GM19438 (cell line): ENCODE measurements around the gene FMN1.

Source experiments
- ATAC-seq: cut with Tn5 transposase; IDR thresholded peaks from one replicate; pipeline ENCODE4 v1.9.1; 2021; ENCODE audit warnings: low read depth; ENCODE audit not compliant: unreplicated experiment

Gene FMN1

GRCh38 chr15:33022629-33023028, 171.9 kb downstream of the FMN1 start:
- no peak for ATAC-seq

- ATAC-seq, result no peak
Measured at GRCh38 chr15:33021806-33022389, 172.6 kb downstream of the FMN1 start.

GRCh38 chr15:33019354-33019981, 175.0 kb downstream of the FMN1 start:
- no peak for ATAC-seq

- no peak for ATAC-seq
Measured at GRCh38 chr15:33016405-33017024, 178.0 kb downstream of the FMN1 start.

GRCh38 chr15:33014586-33014985, 179.9 kb downstream of the FMN1 start:
- no peak for ATAC-seq

GRCh38 chr15:33013827-33014445, 180.6 kb downstream of the FMN1 start:
- ATAC-seq, result no peak

- no peak for ATAC-seq
Measured at GRCh38 chr15:33011976-33012375, 182.5 kb downstream of the FMN1 start.

- no peak for ATAC-seq
Measured at GRCh38 chr15:33009603-33010002, 184.9 kb downstream of the FMN1 start.

GRCh38 chr15:33009026-33009425, 185.5 kb downstream of the FMN1 start:
- no peak for ATAC-seq

GRCh38 chr15:33008284-33008995, 186.1 kb downstream of the FMN1 start:
- ATAC-seq, result no peak

- no peak for ATAC-seq
Measured at GRCh38 chr15:33007303-33007855, 187.1 kb downstream of the FMN1 start.

GRCh38 chr15:33005582-33005981, 188.9 kb downstream of the FMN1 start:
- ATAC-seq, result no peak

- ATAC-seq, result no peak
Measured at GRCh38 chr15:33001926-33002325, 192.6 kb downstream of the FMN1 start.

- no peak for ATAC-seq
Measured at GRCh38 chr15:32998979-32999672, 195.4 kb downstream of the FMN1 start.

- no peak for ATAC-seq
Measured at GRCh38 chr15:32998182-32998581, 196.3 kb downstream of the FMN1 start.

GRCh38 chr15:32994810-32995424, 199.6 kb downstream of the FMN1 start:
- ATAC-seq, result no peak

- no peak for ATAC-seq
Measured at GRCh38 chr15:32993285-32993684, 201.2 kb downstream of the FMN1 start.

GRCh38 chr15:32991619-32992111, 202.8 kb downstream of the FMN1 start:
- no peak for ATAC-seq

- no peak for ATAC-seq
Measured at GRCh38 chr15:32990071-32990470, 204.4 kb downstream of the FMN1 start.

- no peak for ATAC-seq
Measured at GRCh38 chr15:32987067-32987466, 207.4 kb downstream of the FMN1 start.
